HepG2 (cell line): Measurements from ENCODE around the gene SYNJ2. TPM values are rescaled to one million over a fixed set of nuclear protein-coding genes. Genes with fewer than 3 reads are reported as not detected.

Experiments used
- AFF4 ChIP-seq: sonication (generic); formaldehyde crosslinking; IDR thresholded peaks from 2 replicates; pipeline ENCODE4 v1.4.0; 2020; ENCODE audit warnings: missing genetic modification reagents
- BORCS8-MEF2B ChIP-seq: sonication (generic); formaldehyde crosslinking; IDR thresholded peaks from 2 replicates; pipeline ENCODE4 v1.8.0; 2022; ENCODE audit warnings: mild to moderate bottlenecking, missing genetic modification reagents
- CBX2 ChIP-seq, 2 experiments: fragments of 200-600 bp in 1 of 2; sonication (generic); formaldehyde crosslinking in 1 of 2; IDR thresholded peaks; 2 replicates each; pipeline versions ENCODE4 v1.7.0 to v1.8.1; 2018 to 2022; ENCODE audit warnings: low read depth in 2 of 2, low read length in 1 of 2, mild to moderate bottlenecking in 1 of 2, missing genetic modification reagents in 1 of 2
- CHD4 ChIP-seq: fragments of 200-600 bp; sonication (generic); IDR thresholded peaks from 2 replicates; pipeline ENCODE4 v1.7.0; 2017; ENCODE audit warnings: mild to moderate bottlenecking, low read length, borderline replicate concordance
- ETV5 ChIP-seq: IDR thresholded peaks from 2 replicates; pipeline ENCODE4 v1.6.1; 2018; ENCODE audit warnings: missing biosample characterization, missing genetic modification reagents, inconsistent platforms, borderline replicate concordance
- FOXA1 ChIP-seq, 2 experiments: fragments of 450-650 bp in 1 of 2; sonication (generic) in 1 of 2; formaldehyde crosslinking in 1 of 2; IDR thresholded peaks; 2 replicates each; pipeline versions ENCODE4 v1.4.0 to v1.6.1; 2016 to 2020; ENCODE audit warnings: missing genetic modification reagents in 1 of 2
- FOXO1 ChIP-seq: sonication (generic); formaldehyde crosslinking; IDR thresholded peaks from 2 replicates; pipeline ENCODE4 v1.4.0; 2020; ENCODE audit warnings: missing genetic modification reagents
- HHEX ChIP-seq: IDR thresholded peaks from 2 replicates; pipeline ENCODE4 v1.6.1; 2016; ENCODE audit warnings: control low read depth
- HIVEP1 ChIP-seq: sonication (generic); formaldehyde crosslinking; IDR thresholded peaks from 2 replicates; pipeline ENCODE4 v1.4.0; 2020; ENCODE audit warnings: mild to moderate bottlenecking, missing genetic modification reagents
- KLF9 ChIP-seq: IDR thresholded peaks from 2 replicates; pipeline ENCODE4 v1.6.1; 2016; ENCODE audit warnings: low read depth
- MNT ChIP-seq: fragments of 450-650 bp; IDR thresholded peaks from 2 replicates; pipeline ENCODE4 v1.6.1; 2016
- NFYB ChIP-seq: sonication (generic); formaldehyde crosslinking; IDR thresholded peaks from 2 replicates; pipeline ENCODE4 v1.4.0; 2020; ENCODE audit warnings: missing genetic modification reagents
- PHB2 ChIP-seq: fragments of 450-650 bp; IDR thresholded peaks from 2 replicates; pipeline ENCODE4 v1.6.1; 2018; ENCODE audit not compliant: partially characterized antibody
- PLRG1 ChIP-seq: fragments of 450-650 bp; conservative IDR thresholded peaks from 2 replicates; pipeline ENCODE4 v1.6.1; 2016
- RFX5 ChIP-seq: IDR thresholded peaks from 2 replicates; pipeline ENCODE4 v1.6.1; 2011; ENCODE audit warnings: low read depth, low read length, improper control_type of control experiment
- SMAD9 ChIP-seq: sonication (generic); formaldehyde crosslinking; IDR thresholded peaks from 2 replicates; pipeline ENCODE4 v1.5.1; 2020; ENCODE audit warnings: mild to moderate bottlenecking, missing genetic modification reagents
- STAG1 ChIP-seq: sonication (generic); formaldehyde crosslinking; IDR thresholded peaks from 2 replicates; pipeline ENCODE4 v1.4.0; 2020; ENCODE audit warnings: missing genetic modification reagents
- ZBTB2 ChIP-seq: sonication (generic); formaldehyde crosslinking; IDR thresholded peaks from 2 replicates; pipeline ENCODE4 v1.8.0; 2022; ENCODE audit warnings: low read depth, missing genetic modification reagents
- ZC3H13 ChIP-seq: sonication (generic); formaldehyde crosslinking; IDR thresholded peaks from 2 replicates; pipeline ENCODE4 v1.8.1; 2023; ENCODE audit warnings: mild to moderate bottlenecking, missing genetic modification reagents, moderate library complexity
- ZFP36L1 ChIP-seq: sonication (generic); formaldehyde crosslinking; IDR thresholded peaks from 2 replicates; pipeline ENCODE4 v1.8.0; 2022; ENCODE audit warnings: mild to moderate bottlenecking, missing genetic modification reagents, moderate library complexity
- ZFP36L2 ChIP-seq: sonication (generic); formaldehyde crosslinking; IDR thresholded peaks from 2 replicates; pipeline ENCODE4 v1.4.0; 2020; ENCODE audit warnings: missing genetic modification reagents
- ZKSCAN1 ChIP-seq: fragments of 150-350 bp; IDR thresholded peaks from 2 replicates; pipeline ENCODE4 v1.6.1; 2014; ENCODE audit warnings: low read length
- ZMAT3 ChIP-seq: sonication (generic); formaldehyde crosslinking; conservative IDR thresholded peaks from 2 replicates; pipeline ENCODE4 v1.7.0; 2021; ENCODE audit warnings: missing genetic modification reagents
- ZNF557 ChIP-seq: sonication (generic); formaldehyde crosslinking; IDR thresholded peaks from 2 replicates; pipeline ENCODE4 v1.4.0; 2020; ENCODE audit warnings: missing genetic modification reagents
- ZNF792 ChIP-seq: IDR thresholded peaks from 2 replicates; pipeline ENCODE4 v1.6.1; 2016
- ZNF839 ChIP-seq: sonication (generic); formaldehyde crosslinking; IDR thresholded peaks from 2 replicates; pipeline ENCODE4 v1.4.0; 2020; ENCODE audit warnings: missing genetic modification reagents, mild to moderate bottlenecking, borderline replicate concordance
- ZSCAN21 ChIP-seq: sonication (generic); formaldehyde crosslinking; IDR thresholded peaks from 2 replicates; pipeline ENCODE4 v1.8.0; 2022; ENCODE audit warnings: mild to moderate bottlenecking, missing genetic modification reagents, moderate library complexity, borderline replicate concordance
- ZSCAN29 ChIP-seq: sonication (generic); formaldehyde crosslinking; conservative IDR thresholded peaks from 2 replicates; pipeline ENCODE4 v1.4.0; 2020; ENCODE audit warnings: mild to moderate bottlenecking, missing genetic modification reagents
- polyA plus RNA-seq, 8 experiments: library from polyadenylated mRNA; depleted of rRNA in 3 of 8; stranded (reverse) in 7 of 8; unstranded in 1 of 8; fragments of >200 nt; fragmentation: Illumina TruSeq in 4 of 8; extraction: Trizol in 4 of 8; gene quantifications; 2 replicates each; pipeline versions ENCODE4 v1.2.1 to v1.2.3, GENCODE V29; 2011 to 2016; ENCODE audit warnings: low read depth in 4 of 8, missing spikeins in 1 of 8, mixed read lengths in 1 of 8; ENCODE audit not compliant: insufficient read depth in 1 of 8
- total RNA-seq, 5 experiments: library from RNA; depleted of rRNA; stranded (reverse); fragments of >200 nt; fragmentation: Illumina TruSeq; extraction: Trizol; gene quantifications; 2 replicates each; pipeline ENCODE4 v1.2.3, GENCODE V29; 2016; ENCODE audit warnings: low read depth in 1 of 5

SYNJ2 gene
- total and polyA plus RNA-seq, 2 of the 13 experiments (the other 11 are each of a cell fraction or from before 2014, with no cell fraction given) = 39.1 to 57.6 TPM

GRCh38 chr6:158039571-158040050, 57.9 kb downstream of the SYNJ2 start (continued):
- TF ChIP-seq CHD4 (no peak; the same call in 1 of the 2 replicates), SMAD9 (CRISPR knock-in tag) (no peak), ZNF792 (CRISPR knock-in tag) (no peak), FOXO1 (CRISPR knock-in tag) (peak; percentile 54; the same call in 1 of the 2 replicates), ZC3H13 (CRISPR knock-in tag) (no peak), PHB2 (no peak), CBX2 (IDR thresholded peaks at IDR 0.05; ENCODE audit: low read depth, low read length) (no peak), CBX2 (CRISPR knock-in tag; IDR thresholded peaks at IDR 0.05; ENCODE audit: low read depth) (no peak), ZSCAN29 (CRISPR knock-in tag) (no peak), ZBTB2 (no peak), PLRG1 (no peak), HHEX (no peak), MNT (no peak), ZFP36L2 (CRISPR knock-in tag) (no peak), ETV5 (CRISPR knock-in tag) (peak; percentile 19; the same call in 1 of the 2 replicates), NFYB (CRISPR knock-in tag) (no peak), ZFP36L1 (CRISPR knock-in tag) (no peak), KLF9 (no peak), ZNF557 (CRISPR knock-in tag) (no peak), ZSCAN21 (CRISPR knock-in tag) (no peak), RFX5 (no peak), HIVEP1 (CRISPR knock-in tag) (no peak), FOXA1 (IDR thresholded peaks at IDR 0.05) (no peak), FOXA1 (CRISPR knock-in tag; IDR thresholded peaks at IDR 0.05) (0 out of 2 replicates have a peak, but pooled peaks have one; percentile 3), BORCS8-MEF2B (CRISPR knock-in tag) (no peak; the same call in none of the 2 replicates), ZMAT3 (no peak), ZNF839 (CRISPR knock-in tag) (no peak), STAG1 (no peak), ZKSCAN1 (no peak), AFF4 (CRISPR knock-in tag) (no peak)
